GM12878 (cell line): ENCODE measurements around the gene SCARB2. TPM values are rescaled to one million over a fixed set of nuclear protein-coding genes. Genes with fewer than 3 reads are reported as not detected.

Experiments
- ATAC-seq: fragments of 200-7000 bp; cut with Tn5 transposase; 3 replicates; pipeline ENCODE4 v1.9.1; 2020; ENCODE audit warnings: mild to moderate bottlenecking, moderate library complexity
- BruUV-seq: library from RNA; stranded (reverse); fragments of 400-500 nt; replicated peaks from 2 replicates; lab custom pipeline; 2021; lab: Mats Ljungman, UMichigan
- CTCF ChIA-PET: fragments of 300-600 bp; sonication (Branson Sonifier 250); formaldehyde crosslinking; extraction: SDS; loops from one replicate; lab custom pipeline; 2021; ENCODE audit warnings: inconsistent platforms; lab: Yijun Ruan, JAX
- POLR2A ChIA-PET: fragments of 350-600 bp; formaldehyde crosslinking; extraction: SDS; loops from one replicate; lab custom pipeline; 2021; ENCODE audit warnings: inconsistent platforms; lab: Charles Lee
- RAD21 ChIA-PET: fragments of 300-600 bp; sonication (Branson Sonifier 250); formaldehyde crosslinking; loops from one replicate; lab custom pipeline; 2023; ENCODE audit warnings: antibody characterized with exemption; ENCODE audit not compliant: unreplicated experiment; lab: Charles Lee
- SMC1A ChIA-PET: fragments of 300-600 bp; sonication (Branson Sonifier 250); formaldehyde crosslinking; loops from one replicate; lab custom pipeline; 2023; ENCODE audit not compliant: unreplicated experiment, uncharacterized antibody; lab: Charles Lee
- DNase-seq: peaks from one replicate; pipeline ENCODE4 v3.0.0-alpha.2; 2011; ENCODE audit warnings: low read depth, low spot score
- FAIRE-seq: peaks from 3 replicates; lab custom pipeline; 2011; peaks lifted over from hg19 to GRCh38; lab: Jason Lieb, UNC
- H2AFZ ChIP-seq: 2 replicates; pipeline ENCODE4 v1.6.0; 2011; ENCODE audit warnings: low read depth, low read length, control low read depth; ENCODE audit not compliant: control insufficient read depth
- H3K27ac ChIP-seq: 2 replicates; pipeline ENCODE4 v1.5.1; 2011; ENCODE audit warnings: control low read depth; ENCODE audit not compliant: control insufficient read depth, insufficient read depth
- H3K27me3 ChIP-seq, 2 experiments: replicated peaks in 1 of 2; 2 replicates each; pipeline versions ENCODE4 v1.6.0 to v1.6.1; 2011; ENCODE audit warnings: low read length in 1 of 2; ENCODE audit not compliant: control insufficient read depth in 2 of 2, insufficient read depth in 2 of 2
- H3K36me3 ChIP-seq, 2 experiments: 2 replicates each; pipeline ENCODE4 v1.5.1; 2011; ENCODE audit warnings: low read length in 1 of 2; ENCODE audit not compliant: control insufficient read depth in 2 of 2, insufficient read depth in 2 of 2
- H3K4me1 ChIP-seq: 2 replicates; pipeline ENCODE4 v1.6.1; 2011; ENCODE audit warnings: mild to moderate bottlenecking, low read length, moderate library complexity, mixed read lengths; ENCODE audit not compliant: control insufficient read depth, insufficient read depth
- H3K4me2 ChIP-seq: 2 replicates; pipeline ENCODE4 v1.6.0; 2011; ENCODE audit warnings: control low read depth; ENCODE audit not compliant: control insufficient read depth, insufficient read depth
- H3K4me3 ChIP-seq: fragments of 200-600 bp; sonication (generic); 2 replicates; pipeline ENCODE4 v1.5.1; 2016
- H3K79me2 ChIP-seq: 2 replicates; pipeline ENCODE4 v1.6.0; 2011; ENCODE audit warnings: low read length; ENCODE audit not compliant: control insufficient read depth, insufficient read depth
- H3K9ac ChIP-seq: 2 replicates; pipeline ENCODE4 v1.8.0; 2011; ENCODE audit warnings: low read length, control low read depth, mixed read lengths; ENCODE audit not compliant: control insufficient read depth, insufficient read depth
- H3K9me3 ChIP-seq: replicated peaks from 3 replicates; pipeline ENCODE4 v1.5.1; 2011; ENCODE audit warnings: mild to moderate bottlenecking, low read length; ENCODE audit not compliant: control insufficient read depth, insufficient read depth
- H4K20me1 ChIP-seq: 2 replicates; pipeline ENCODE4 v1.6.0; 2011; ENCODE audit not compliant: control insufficient read depth, insufficient read depth
- BACH1 ChIP-seq: fragments of 450-650 bp; IDR thresholded peaks from 2 replicates; pipeline ENCODE4 v1.6.1; 2017; ENCODE audit warnings: mild to moderate bottlenecking, borderline replicate concordance
- FOXM1 ChIP-seq: IDR thresholded peaks from 2 replicates; pipeline ENCODE4 v1.6.1; 2012; ENCODE audit warnings: low read depth, mild to moderate bottlenecking, inconsistent platforms, low read length, moderate library complexity
- KAT2A ChIP-seq: conservative IDR thresholded peaks from 2 replicates; pipeline ENCODE4 v1.6.1; 2011; ENCODE audit warnings: low read depth, low read length; ENCODE audit not compliant: control insufficient read depth
- MTA2 ChIP-seq: fragments of 450-650 bp; IDR thresholded peaks from 2 replicates; pipeline ENCODE4 v1.6.1; 2016; ENCODE audit warnings: low read depth, mild to moderate bottlenecking, moderate library complexity
- NBN ChIP-seq: fragments of 450-650 bp; IDR thresholded peaks from 2 replicates; pipeline ENCODE4 v1.6.1; 2016
- NFYB ChIP-seq: IDR thresholded peaks from 2 replicates; pipeline ENCODE4 v1.6.1; 2011; ENCODE audit warnings: low read depth, mild to moderate bottlenecking, low read length, improper control_type of control experiment, moderate library complexity; ENCODE audit not compliant: insufficient read depth
- NR2F1 ChIP-seq: fragments of 450-650 bp; conservative IDR thresholded peaks from 2 replicates; pipeline ENCODE4 v1.6.1; 2017; ENCODE audit warnings: mild to moderate bottlenecking
- RBBP5 ChIP-seq: fragments of 200-600 bp; sonication (generic); conservative IDR thresholded peaks from 2 replicates; pipeline ENCODE4 v1.6.1; 2016
- STAT1 ChIP-seq: fragments of 450-650 bp; conservative IDR thresholded peaks from 2 replicates; pipeline ENCODE4 v1.6.1; 2014; ENCODE audit warnings: antibody characterized with exemption, mild to moderate bottlenecking
- ZNF24 ChIP-seq: fragments of 450-650 bp; IDR thresholded peaks from 2 replicates; pipeline ENCODE4 v1.6.1; 2017; ENCODE audit warnings: antibody characterized with exemption, mild to moderate bottlenecking
- WGBS: methylation state at CpG from one replicate; pipeline ENCODE4 v1.1.6; 2016; ENCODE audit warnings: low lambda C conversion rate; ENCODE audit not compliant: insufficient replicate concordance, insufficient coverage; ENCODE audit errors: missing lambda C conversion rate; 5-methylcytosine and 5-hydroxymethylcytosine counted together
- in situ Hi-C: fragments of 300-500 bp; cut with MboI; formaldehyde crosslinking; loops from 9 replicates; pipeline ENCODE4 v1.14.3; 2018; ENCODE audit warnings: mixed read lengths
- intact Hi-C: fragments of 100-400 bp; cut with micrococcal nuclease; formaldehyde crosslinking; loops from one replicate; pipeline ENCODE4 v1.14.2; 2022; ENCODE audit not compliant: unreplicated experiment
- polyA plus RNA-seq, 11 experiments: library from polyadenylated mRNA; depleted of rRNA in 4 of 11; unstranded in 6 of 11; stranded (reverse) in 5 of 11; fragments of >200 nt; fragmentation: Nextera tagmentation in 4 of 11; fragmentation: Illumina TruSeq in 1 of 11; extraction: Ambion mirVana in 4 of 11; extraction: Trizol in 1 of 11; gene quantifications; 1 replicate in 1 of 11; 2 replicates in 10 of 11; pipeline versions ENCODE4 v1.2.1 to v1.2.3, GENCODE V29; 2011 to 2016; ENCODE audit warnings: inconsistent platforms in 2 of 11, missing spikeins in 2 of 11, low read depth in 1 of 11
- total RNA-seq, 4 experiments: library from RNA; depleted of rRNA in 3 of 4; stranded (reverse); fragments of >200 nt in 3 of 4; fragmentation: Illumina TruSeq in 1 of 4; extraction: Trizol in 1 of 4; gene quantifications; 2 replicates each; pipeline versions ENCODE4 v1.2.1 to v1.2.3, GENCODE V29; 2013 to 2021
- TF ChIP-seq, protein P1 (sequence below): IDR thresholded peaks from 2 replicates; pipeline ENCODE4 v1.6.1; 2011; ENCODE audit warnings: low read depth, mild to moderate bottlenecking, low read length, moderate library complexity, borderline replicate concordance; ENCODE audit errors: extremely low read depth
- TF ChIP-seq, protein P2 (sequence below): IDR thresholded peaks from 2 replicates; pipeline ENCODE4 v1.6.1; 2012; ENCODE audit warnings: low read depth, low read length, improper control_type of control experiment
- TF ChIP-seq, protein P3 (sequence below): fragments of 450-650 bp; IDR thresholded peaks from 2 replicates; pipeline ENCODE4 v1.6.1; 2017; ENCODE audit warnings: mild to moderate bottlenecking, moderate library complexity

SCARB2 gene
- total and polyA plus RNA-seq, 10 of the 15 experiments (the other 5 are each of a cell fraction or from before 2014, with no cell fraction given): 2.1 to 11.7 (median 9.5) TPM

DNA sequence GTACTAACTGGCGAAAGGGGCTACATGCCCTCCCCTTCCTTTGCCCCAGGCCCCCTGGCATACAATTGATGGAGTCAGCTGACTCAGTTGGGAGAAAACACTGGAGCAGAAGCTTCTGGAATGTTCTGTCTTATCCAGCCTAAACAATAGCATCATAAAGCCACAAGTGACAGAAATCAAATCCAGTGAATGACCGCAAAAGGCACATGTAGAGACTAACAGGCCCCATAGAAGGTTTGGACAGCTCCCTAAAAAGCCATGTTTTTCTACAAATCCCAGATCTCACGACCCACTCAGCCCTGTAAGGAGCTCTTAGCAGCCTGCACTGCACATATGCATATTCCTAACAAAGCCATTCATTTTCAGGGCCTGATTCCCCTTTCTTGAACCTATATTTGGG, 25.1 kb downstream of the SCARB2 start:
- BruUV-seq: no TSS peak
- RAD21 ChIA-PET: interaction anchor here (1.5 kb wide), 1 partner anchor 190 kb away, joined by 3 read pairs; no protein-coding TSS in a partner anchor
- 76% methylated on average over 3 of the region's 3 CpGs for WGBS
- SMC1A ChIA-PET: no interaction called here
- H3K27ac ChIP-seq: no peak overlapping the region
- H3K4me1 ChIP-seq: no peaks in the 10 kb centered on the region
- DNase-seq: no peak
- no peak overlapping the region for H3K4me2 ChIP-seq
- POLR2A ChIA-PET: no interaction called here
- H4K20me1 ChIP-seq: no peaks in the 10 kb centered on the region
- H3K9me3 ChIP-seq: peaks cover 6% of the 10 kb centered on the region; the same call in 2 of the 3 replicates
- no peak for FAIRE-seq
- no peak overlapping the region for H3K9ac ChIP-seq
- CTCF ChIA-PET: interaction anchor here (0.7 to 4.3 kb wide), 2 partner anchors 9 to 190 kb away, joined by 3 to 25 read pairs; no protein-coding TSS in a partner anchor
- H3K36me3 ChIP-seq: peaks cover 0 to 3% of the 10 kb centered on the region in 2 experiments; a peak in 2 of 4 replicates
- TF ChIP-seq FOXM1 (no peak), NR2F1 (no peak), MTA2 (no peak), NBN (no peak), KAT2A (no peak), STAT1 (no peak)
- no peak for ATAC-seq
- H3K4me3 ChIP-seq: no peak overlapping the region
- no peaks in the 10 kb centered on the region for H3K79me2 ChIP-seq
- no peak overlapping the region for H2AFZ ChIP-seq
- intact Hi-C loops: loop anchor here (10.0 kb wide), 1 partner anchor 556 kb away; no protein-coding TSS in a partner anchor
- no peaks in the 10 kb centered on the region for H3K27me3 ChIP-seq
- in situ Hi-C loops: no loop called here

DNA sequence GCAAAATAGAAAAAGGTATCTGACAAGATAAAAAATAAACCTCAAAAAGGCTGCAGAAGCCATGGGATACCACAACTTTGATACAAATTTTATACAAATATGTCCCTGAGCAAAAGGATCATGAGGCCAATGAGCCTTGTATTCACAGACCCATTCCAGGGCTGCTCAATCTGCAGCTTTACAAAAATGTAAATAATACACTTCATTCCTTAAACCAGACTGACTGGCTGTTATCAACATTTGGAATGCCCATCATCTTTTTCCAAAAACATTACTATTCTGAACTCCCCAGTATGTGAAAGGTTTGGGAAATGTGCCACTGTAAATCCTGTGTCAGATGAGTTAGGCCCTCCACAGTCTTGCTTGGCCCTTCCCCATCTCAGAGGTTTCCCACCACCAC, 25.5 kb downstream of the SCARB2 start:
- no TSS peak for BruUV-seq
- TF ChIP-seq, protein P1, sequence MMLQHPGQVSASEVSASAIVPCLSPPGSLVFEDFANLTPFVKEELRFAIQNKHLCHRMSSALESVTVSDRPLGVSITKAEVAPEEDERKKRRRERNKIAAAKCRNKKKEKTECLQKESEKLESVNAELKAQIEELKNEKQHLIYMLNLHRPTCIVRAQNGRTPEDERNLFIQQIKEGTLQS: no peak
- TF ChIP-seq, protein P2, sequence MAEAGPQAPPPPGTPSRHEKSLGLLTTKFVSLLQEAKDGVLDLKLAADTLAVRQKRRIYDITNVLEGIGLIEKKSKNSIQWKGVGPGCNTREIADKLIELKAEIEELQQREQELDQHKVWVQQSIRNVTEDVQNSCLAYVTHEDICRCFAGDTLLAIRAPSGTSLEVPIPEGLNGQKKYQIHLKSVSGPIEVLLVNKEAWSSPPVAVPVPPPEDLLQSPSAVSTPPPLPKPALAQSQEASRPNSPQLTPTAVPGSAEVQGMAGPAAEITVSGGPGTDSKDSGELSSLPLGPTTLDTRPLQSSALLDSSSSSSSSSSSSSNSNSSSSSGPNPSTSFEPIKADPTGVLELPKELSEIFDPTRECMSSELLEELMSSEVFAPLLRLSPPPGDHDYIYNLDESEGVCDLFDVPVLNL: no peak
- no peak for TF ChIP-seq ZNF24
- TF ChIP-seq RBBP5: no peak
- no peak for TF ChIP-seq NFYB
- no peak for TF ChIP-seq BACH1
- TF ChIP-seq, protein P3, sequence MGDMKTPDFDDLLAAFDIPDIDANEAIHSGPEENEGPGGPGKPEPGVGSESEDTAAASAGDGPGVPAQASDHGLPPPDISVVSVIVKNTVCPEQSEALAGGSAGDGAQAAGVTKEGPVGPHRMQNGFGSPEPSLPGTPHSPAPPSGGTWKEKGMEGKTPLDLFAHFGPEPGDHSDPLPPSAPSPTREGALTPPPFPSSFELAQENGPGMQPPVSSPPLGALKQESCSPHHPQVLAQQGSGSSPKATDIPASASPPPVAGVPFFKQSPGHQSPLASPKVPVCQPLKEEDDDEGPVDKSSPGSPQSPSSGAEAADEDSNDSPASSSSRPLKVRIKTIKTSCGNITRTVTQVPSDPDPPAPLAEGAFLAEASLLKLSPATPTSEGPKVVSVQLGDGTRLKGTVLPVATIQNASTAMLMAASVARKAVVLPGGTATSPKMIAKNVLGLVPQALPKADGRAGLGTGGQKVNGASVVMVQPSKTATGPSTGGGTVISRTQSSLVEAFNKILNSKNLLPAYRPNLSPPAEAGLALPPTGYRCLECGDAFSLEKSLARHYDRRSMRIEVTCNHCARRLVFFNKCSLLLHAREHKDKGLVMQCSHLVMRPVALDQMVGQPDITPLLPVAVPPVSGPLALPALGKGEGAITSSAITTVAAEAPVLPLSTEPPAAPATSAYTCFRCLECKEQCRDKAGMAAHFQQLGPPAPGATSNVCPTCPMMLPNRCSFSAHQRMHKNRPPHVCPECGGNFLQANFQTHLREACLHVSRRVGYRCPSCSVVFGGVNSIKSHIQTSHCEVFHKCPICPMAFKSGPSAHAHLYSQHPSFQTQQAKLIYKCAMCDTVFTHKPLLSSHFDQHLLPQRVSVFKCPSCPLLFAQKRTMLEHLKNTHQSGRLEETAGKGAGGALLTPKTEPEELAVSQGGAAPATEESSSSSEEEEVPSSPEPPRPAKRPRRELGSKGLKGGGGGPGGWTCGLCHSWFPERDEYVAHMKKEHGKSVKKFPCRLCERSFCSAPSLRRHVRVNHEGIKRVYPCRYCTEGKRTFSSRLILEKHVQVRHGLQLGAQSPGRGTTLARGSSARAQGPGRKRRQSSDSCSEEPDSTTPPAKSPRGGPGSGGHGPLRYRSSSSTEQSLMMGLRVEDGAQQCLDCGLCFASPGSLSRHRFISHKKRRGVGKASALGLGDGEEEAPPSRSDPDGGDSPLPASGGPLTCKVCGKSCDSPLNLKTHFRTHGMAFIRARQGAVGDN: no peak
- TF ChIP-seq FOXM1: no peak

More for the DNA sequence above, 25.5 kb downstream of the SCARB2 start:
- H3K27me3 ChIP-seq: no peaks in the 10 kb centered on the region
- H3K9ac ChIP-seq: no peak overlapping the region
- H4K20me1 ChIP-seq: no peaks in the 10 kb centered on the region
- H2AFZ ChIP-seq: no peak overlapping the region
- no peak overlapping the region for H3K4me3 ChIP-seq
- no peaks in the 10 kb centered on the region for H3K4me1 ChIP-seq
- intact Hi-C loops: loop anchor here (10.0 kb wide), 1 partner anchor 557 kb away; no protein-coding TSS in a partner anchor
- H3K36me3 ChIP-seq: peaks cover 0 to 3% of the 10 kb centered on the region in 2 experiments; a peak in 2 of 4 replicates
- no peak overlapping the region for H3K4me2 ChIP-seq
- H3K9me3 ChIP-seq: peaks cover 6% of the 10 kb centered on the region; the same call in 2 of the 3 replicates
- ChIA-PET RAD21 (interaction anchor here (1.5 kb wide), 1 partner anchor 191 kb away, joined by 3 read pairs; no protein-coding TSS in a partner anchor), CTCF (interaction anchor here (0.7 to 4.3 kb wide), 2 partner anchors 9 to 190 kb away, joined by 3 to 25 read pairs; no protein-coding TSS in a partner anchor), SMC1A (no interaction called here), POLR2A (no interaction called here)
- H3K79me2 ChIP-seq: no peaks in the 10 kb centered on the region
- DNase-seq (no peak), FAIRE-seq (no peak), ATAC-seq (no peak)
- H3K27ac ChIP-seq: no peak overlapping the region
- in situ Hi-C loops: no loop called here
